ENCODE measurements around the gene TMEM131L. TPM values are rescaled to one million over a fixed set of nuclear protein-coding genes. Genes with fewer than 3 reads are reported as not detected.

Gene TMEM131L
- total RNA-seq, 3 donors from 2014 or later = 37.7 to 44.0 (median 41.7) TPM

DNA sequence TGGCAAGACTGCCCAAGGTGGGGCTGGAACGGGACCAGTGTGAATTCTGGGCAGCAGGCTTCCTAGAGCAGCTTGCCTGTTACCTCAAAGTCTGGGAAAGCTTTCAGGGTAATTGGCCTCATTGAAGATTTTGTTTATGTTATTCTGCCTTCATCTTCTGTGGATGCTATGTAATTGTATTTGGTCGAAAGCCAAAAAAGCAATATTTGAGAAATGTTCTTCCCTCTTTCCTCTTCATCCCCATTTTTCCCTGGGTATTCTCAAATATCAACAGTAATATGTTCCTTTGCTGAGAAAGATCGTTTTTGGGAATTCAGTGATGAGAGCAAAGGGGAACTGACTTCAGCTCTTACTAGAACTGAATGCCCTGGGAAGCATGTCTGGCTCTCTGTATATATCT is 12.9 kb downstream of the TMEM131L start:
- Mint-ChIP-seq H3K9me3 (no peaks in the 10 kb centered on the region), H3K4me3 (no peak overlapping the region), H3K36me3 (ENCODE audit: insufficient read depth) (peaks cover 42% of the 10 kb centered on the region), H3K27me3 (ENCODE audit: low read depth) (no peaks in the 10 kb centered on the region), H3K4me1 (ENCODE audit: low read depth) (peaks cover 78% of the 10 kb centered on the region)
- no peak for DNase-seq
- no peak for ATAC-seq

DNA sequence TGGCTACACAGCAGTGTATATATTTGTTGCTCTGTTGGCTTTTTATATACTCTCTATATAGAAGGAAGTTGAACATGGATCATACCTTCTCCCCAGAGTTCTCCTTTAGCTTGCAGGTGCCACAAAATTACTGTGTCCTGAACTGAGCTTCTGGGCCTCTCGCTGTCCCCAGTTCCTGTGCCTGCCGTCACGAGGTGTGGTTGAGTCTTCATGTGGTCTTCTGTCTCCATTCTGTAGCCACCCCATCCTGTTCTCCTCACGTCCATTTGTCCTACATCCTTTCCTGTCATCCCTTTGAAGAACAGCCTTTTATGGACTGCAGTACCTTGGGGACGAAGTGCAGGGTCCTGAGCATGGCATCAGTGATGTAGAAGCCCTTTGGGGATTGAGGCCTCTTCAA is 14.5 kb downstream of the TMEM131L start:
- DNase-seq = no peak
- Mint-ChIP-seq H3K4me3 (no peak overlapping the region), H3K27me3 (ENCODE audit: low read depth) (no peaks in the 10 kb centered on the region), H3K9me3 (no peaks in the 10 kb centered on the region), H3K36me3 (ENCODE audit: insufficient read depth) (peaks cover 30% of the 10 kb centered on the region), H3K4me1 (ENCODE audit: low read depth) (peaks cover 73% of the 10 kb centered on the region)
- peak in 1 of 2 donors; percentile 40 for ATAC-seq

DNA sequence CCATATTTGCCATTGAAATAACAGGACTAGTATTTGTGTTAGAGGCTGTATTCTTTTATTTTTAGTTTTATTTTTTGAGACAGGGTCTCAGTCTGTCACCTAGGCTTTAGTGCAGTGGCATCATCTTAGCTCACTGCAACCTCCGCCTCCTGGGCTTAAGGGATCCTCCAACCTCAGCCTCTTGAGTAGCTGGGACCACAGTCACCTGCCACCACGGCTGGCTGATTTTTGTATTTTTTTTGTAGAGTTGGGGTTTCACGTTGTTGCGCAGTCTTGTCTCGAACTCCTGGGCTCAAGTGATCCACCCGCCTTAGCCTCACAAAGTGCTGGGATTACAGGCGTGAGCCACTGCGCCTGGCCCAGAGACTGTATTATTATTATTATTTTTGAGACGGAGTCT is 15.3 kb downstream of the TMEM131L start:
- Mint-ChIP-seq H3K36me3 (ENCODE audit: insufficient read depth) (peaks cover 30% of the 10 kb centered on the region), H3K27me3 (ENCODE audit: low read depth) (no peaks in the 10 kb centered on the region), H3K4me1 (ENCODE audit: low read depth) (peaks cover 75% of the 10 kb centered on the region), H3K9me3 (no peaks in the 10 kb centered on the region), H3K4me3 (no peak overlapping the region)
- DNase-seq (no peak), ATAC-seq (no peak)

DNA sequence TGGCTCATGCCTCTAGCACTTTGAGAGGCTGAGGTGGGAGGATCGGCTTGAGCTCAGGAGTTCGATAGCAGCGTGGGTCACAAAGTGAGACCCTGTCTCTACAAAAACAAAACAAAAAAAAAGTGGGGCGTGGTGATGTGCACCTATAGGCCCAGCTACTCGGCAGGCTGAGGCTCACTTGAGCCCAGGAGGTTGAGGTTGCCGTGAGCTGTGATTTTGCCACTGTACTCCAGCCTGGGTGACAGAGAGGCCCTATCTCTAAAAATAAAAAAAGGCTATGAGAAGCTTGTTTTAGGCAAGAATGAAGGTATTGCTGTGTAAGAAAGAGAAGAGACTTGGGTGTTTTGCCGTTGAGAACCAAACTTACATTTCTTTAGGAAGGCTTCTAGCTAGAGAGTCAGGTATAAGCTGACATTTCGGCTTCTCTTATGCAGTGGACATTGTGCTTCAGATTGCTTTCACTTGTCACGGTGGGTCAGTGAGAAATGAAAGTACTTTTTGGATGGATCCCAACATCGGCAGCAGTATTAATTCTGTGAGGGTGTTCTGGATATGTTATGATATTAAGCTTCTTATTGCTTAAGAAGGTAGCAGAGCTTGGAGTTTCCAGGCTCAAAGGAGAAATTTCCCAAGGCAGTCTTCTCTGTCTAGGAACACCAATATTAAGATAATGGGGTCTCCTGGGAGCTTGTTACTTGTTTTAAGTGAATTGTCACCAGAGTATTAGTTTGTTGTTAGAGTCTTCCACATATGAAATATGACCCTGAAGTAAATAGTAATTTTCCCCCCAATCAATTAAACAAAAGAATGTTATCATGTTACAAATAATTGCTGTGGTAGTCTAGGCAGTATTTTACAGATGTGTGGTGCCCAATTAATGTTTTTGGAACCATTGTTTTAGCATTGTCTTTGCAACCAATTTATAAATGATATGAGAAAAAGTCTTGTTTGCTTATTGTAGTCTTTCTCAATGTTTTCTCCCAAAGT is 17.6 kb downstream of the TMEM131L start:
- no peak for ATAC-seq
- no peaks in the 10 kb centered on the region for H3K27me3 Mint-ChIP-seq (ENCODE audit: low read depth)
- H3K36me3 Mint-ChIP-seq (ENCODE audit: insufficient read depth) = peaks cover 17% of the 10 kb centered on the region
- DNase-seq = no peak
- peak overlapping the region; percentile 25 for H3K4me3 Mint-ChIP-seq
- H3K9me3 Mint-ChIP-seq = no peaks in the 10 kb centered on the region
- peaks cover 78% of the 10 kb centered on the region for H3K4me1 Mint-ChIP-seq (ENCODE audit: low read depth)

DNA sequence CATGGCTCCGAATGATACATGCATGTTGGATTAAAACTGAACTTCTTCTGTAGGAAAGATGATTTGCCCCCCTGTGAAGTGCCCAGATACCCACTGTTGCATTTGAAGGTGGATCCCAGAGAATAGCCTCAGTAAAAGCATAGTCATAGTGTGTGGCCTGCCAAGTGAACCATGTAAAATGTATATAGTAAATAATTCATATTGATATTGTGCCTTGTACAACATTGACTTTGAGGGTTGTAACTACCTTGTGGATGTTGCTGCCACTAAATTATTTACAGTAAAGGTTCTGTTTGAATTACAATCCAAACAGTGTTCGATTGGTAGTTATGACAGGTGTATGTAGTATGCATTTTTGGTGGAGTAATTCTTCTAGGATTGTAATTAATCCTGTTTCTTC is 19.2 kb downstream of the TMEM131L start:
- peaks cover 85% of the 10 kb centered on the region for H3K4me1 Mint-ChIP-seq (ENCODE audit: low read depth)
- H3K36me3 Mint-ChIP-seq (ENCODE audit: insufficient read depth) = peaks cover 17% of the 10 kb centered on the region
- DNase-seq = no peak
- no peak overlapping the region for H3K4me3 Mint-ChIP-seq
- ATAC-seq = no peak
- no peaks in the 10 kb centered on the region for H3K27me3 Mint-ChIP-seq (ENCODE audit: low read depth)
- H3K9me3 Mint-ChIP-seq = no peaks in the 10 kb centered on the region

DNA sequence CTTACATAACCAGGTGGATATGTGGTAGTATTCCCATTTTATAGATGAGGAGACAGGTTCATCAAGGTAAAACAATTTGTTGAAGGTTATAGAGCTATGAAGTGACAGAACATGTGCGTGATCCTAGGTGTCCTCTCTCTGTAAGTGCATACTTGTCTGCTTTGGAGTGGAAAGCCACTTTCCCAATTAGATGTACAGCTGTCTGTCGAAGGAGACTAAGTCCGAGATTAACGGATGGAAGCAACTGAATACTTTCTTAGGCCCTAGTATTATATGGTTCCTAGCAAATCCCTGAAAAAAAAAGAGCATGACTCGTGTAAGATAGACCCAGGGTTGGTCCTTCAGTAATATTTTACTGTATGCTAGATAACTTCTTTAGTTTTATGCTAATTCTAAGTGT is 19.7 kb downstream of the TMEM131L start:
- Mint-ChIP-seq H3K9me3 (no peaks in the 10 kb centered on the region), H3K4me3 (no peak overlapping the region), H3K27me3 (ENCODE audit: low read depth) (no peaks in the 10 kb centered on the region), H3K36me3 (ENCODE audit: insufficient read depth) (peaks cover 14% of the 10 kb centered on the region), H3K4me1 (ENCODE audit: low read depth) (peaks cover 81% of the 10 kb centered on the region)
- ATAC-seq (no peak), DNase-seq (no peak)

DNA sequence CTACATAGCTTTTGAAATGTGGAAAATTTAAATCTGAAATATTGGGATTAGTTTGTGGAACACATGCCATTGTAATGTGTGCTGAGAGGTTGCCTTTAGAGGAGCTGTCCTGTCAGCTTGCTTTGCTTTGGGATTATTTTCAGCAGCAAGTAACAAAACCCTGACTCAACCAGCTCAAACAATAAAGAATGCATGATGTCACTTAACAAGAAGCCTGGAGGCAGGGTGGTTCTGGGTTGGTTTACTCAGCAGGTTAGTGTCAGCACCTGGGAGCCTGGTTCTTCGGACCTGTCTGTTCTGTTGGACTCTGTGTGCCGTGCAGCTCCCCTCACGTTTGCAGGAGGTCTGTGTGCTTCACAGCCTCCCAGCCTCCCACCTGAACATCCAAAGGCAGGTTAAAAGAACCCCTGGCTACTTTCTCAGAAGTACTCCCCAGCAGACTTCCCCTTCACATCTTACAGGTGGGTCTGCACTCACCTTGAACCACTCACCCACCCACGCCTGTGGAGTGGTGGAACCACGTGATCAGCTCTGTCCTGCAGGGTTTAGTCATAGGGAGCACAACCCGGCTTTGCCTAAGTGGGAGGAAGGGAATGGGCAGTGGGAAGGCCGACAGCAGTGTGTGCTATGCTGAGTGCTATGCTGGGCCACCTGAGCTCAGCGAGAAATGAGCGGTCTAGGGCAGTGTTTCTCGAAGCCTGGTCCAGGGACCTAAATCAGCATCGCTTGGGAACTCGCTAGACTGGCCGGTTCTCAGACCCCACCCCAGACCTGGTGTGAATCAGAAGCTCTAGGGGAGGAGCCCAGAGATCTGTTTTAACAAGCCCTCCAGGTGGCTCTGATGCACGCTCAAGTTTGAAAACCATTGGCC is 20.4 kb downstream of the TMEM131L start:
- no peaks in the 10 kb centered on the region for H3K9me3 Mint-ChIP-seq
- no peaks in the 10 kb centered on the region for H3K27me3 Mint-ChIP-seq (ENCODE audit: low read depth)
- peak; percentile 36 for DNase-seq
- ATAC-seq = peak; percentile 25
- H3K4me1 Mint-ChIP-seq (ENCODE audit: low read depth) = peaks cover 83% of the 10 kb centered on the region
- peak overlapping the region; percentile 17 for H3K4me3 Mint-ChIP-seq
- H3K36me3 Mint-ChIP-seq (ENCODE audit: insufficient read depth) = peaks cover 14% of the 10 kb centered on the region

DNA sequence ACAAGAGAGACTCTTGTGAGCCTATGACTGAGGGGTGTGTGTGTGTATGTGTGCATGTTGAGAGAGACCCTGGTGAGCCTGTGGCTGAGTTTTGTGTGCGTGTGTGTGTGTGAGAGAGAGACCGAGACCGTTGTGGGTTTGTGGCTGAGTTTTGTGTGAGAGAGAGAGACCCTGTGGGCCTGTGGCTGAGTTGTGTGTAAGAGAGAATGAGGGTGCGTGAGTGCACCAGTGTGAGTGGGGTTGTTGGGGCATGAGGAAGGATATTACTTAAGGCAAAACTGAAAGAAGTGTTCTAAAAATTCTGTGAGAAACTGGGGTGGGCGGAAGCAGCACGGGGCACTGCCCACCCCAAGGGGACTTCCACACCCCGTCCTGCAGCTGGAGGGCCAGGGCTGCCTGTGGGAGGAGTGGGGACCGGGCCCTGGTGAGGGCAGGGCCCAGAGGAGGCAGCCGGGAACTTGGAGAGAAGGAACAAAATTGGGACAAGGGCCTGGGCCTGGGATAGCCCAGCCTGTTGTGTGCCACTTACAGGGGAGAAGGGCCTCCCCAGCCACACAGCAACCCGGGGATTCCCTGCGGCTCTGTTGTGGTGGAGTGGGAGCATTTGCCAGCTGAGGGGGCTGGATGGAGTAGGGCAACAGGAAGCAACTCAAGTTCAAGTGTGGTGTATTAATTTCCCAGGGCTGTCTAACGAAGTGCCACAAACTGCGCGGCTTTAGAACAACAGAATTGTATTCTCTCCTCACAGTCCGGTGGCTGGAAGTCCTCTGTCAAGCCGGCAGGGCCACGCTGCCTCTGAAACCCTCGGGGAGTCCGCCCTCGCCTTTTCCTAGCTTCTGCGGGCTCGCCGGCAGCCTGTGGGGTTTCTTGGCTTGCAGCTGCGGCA is 22.1 kb downstream of the TMEM131L start:
- DNase-seq = peak; percentile 77
- peak overlapping the region; percentile 75 for H3K4me3 Mint-ChIP-seq
- no peaks in the 10 kb centered on the region for H3K27me3 Mint-ChIP-seq (ENCODE audit: low read depth)
- no peaks in the 10 kb centered on the region for H3K9me3 Mint-ChIP-seq
- peaks cover 85% of the 10 kb centered on the region for H3K4me1 Mint-ChIP-seq (ENCODE audit: low read depth)
- ATAC-seq = peak; percentile 72 to 77
- peaks cover 12% of the 10 kb centered on the region for H3K36me3 Mint-ChIP-seq (ENCODE audit: insufficient read depth)

DNA sequence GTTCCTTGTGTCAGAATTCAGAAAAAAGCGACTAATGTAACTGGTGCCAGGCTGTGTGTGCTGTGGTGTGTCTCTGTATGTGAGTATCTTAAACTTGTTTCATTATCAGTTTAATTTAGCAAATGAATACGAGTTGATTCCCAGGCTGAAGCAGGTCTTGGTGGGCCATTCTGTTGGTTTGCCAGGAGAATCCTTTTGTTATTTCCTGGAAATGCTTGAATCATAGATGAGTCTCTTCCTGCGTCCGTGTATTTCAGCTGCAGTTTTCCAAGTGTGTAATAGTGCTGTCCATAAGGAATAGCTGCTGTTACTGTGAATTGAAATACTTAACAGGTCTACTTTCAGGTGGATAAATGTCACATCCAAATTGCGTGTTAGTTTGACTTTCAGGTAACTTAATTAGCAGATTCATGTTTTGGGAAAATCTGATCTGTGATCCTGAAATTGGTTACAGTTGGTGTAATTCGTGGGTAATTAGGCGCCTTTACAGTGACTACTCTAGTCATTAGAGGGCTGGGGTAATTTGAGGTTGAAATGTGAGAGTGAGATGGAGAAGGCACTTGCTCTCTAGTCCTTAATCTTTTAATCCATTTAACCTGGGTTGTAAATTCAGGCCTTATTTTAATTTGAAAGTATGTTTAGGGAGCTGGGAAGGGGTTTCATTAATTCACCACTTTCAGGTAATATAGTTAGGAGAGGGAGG is 23.8 kb downstream of the TMEM131L start:
- Mint-ChIP-seq H3K4me1 (ENCODE audit: low read depth) (peaks cover 90% of the 10 kb centered on the region), H3K36me3 (ENCODE audit: insufficient read depth) (peaks cover 19% of the 10 kb centered on the region), H3K9me3 (no peaks in the 10 kb centered on the region), H3K4me3 (peak overlapping the region; percentile 75), H3K27me3 (ENCODE audit: low read depth) (no peaks in the 10 kb centered on the region)
- DNase-seq = no peak
- no peak for ATAC-seq

DNA sequence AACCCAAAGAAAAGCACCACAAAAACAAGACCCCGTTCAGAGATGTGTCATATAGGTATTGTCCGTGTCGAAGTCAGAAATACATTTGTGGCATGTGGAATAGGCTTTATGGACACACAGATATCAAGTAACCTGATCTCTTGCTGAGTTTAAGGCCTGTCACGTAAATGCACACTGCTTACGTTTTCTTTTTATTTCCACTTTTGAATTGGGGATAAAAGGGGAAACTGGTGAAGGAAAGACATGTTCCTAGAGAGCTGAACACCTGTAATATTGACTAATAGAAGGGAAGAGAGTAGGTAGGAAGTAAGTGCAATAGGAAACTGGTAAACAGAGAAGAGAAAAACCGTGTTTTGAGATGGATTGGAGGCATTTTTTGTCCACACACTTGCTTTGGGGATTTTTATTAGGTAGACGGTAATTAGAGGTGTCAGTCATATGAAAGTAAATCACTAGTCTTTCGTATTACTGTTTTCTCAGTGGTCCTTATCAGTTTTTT is 24.9 kb downstream of the TMEM131L start:
- no peaks in the 10 kb centered on the region for H3K27me3 Mint-ChIP-seq (ENCODE audit: low read depth)
- no peak for ATAC-seq
- no peaks in the 10 kb centered on the region for H3K9me3 Mint-ChIP-seq
- H3K4me1 Mint-ChIP-seq (ENCODE audit: low read depth) = peaks cover 90% of the 10 kb centered on the region
- peaks cover 19% of the 10 kb centered on the region for H3K36me3 Mint-ChIP-seq (ENCODE audit: insufficient read depth)
- peak overlapping the region; percentile 75 for H3K4me3 Mint-ChIP-seq
- DNase-seq = no peak

DNA sequence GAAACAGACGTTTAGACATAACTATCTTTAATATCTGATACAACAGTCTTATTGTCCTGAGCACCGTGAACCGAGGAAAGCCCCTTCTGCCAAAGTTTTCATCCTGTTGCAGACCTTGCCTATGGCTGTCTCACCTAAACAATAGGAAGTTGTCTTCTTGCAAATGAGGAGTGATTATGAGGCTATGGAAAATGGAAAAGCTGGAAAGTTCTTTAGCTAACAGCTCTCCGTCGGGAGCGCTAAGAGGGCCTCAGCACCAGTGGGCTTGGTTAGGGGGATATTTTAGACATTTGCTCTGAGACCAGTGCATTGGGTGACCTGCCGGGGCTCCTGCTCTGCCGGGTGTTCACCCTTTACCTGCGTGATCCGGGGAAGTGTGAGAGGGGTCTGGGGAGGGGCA is 28.4 kb downstream of the TMEM131L start:
- peaks cover 20% of the 10 kb centered on the region for H3K36me3 Mint-ChIP-seq (ENCODE audit: insufficient read depth)
- DNase-seq (no peak), ATAC-seq (no peak)
- peaks cover 91% of the 10 kb centered on the region for H3K4me1 Mint-ChIP-seq (ENCODE audit: low read depth)
- H3K9me3 Mint-ChIP-seq = no peaks in the 10 kb centered on the region
- H3K27me3 Mint-ChIP-seq (ENCODE audit: low read depth) = no peaks in the 10 kb centered on the region
- no peak overlapping the region for H3K4me3 Mint-ChIP-seq

DNA sequence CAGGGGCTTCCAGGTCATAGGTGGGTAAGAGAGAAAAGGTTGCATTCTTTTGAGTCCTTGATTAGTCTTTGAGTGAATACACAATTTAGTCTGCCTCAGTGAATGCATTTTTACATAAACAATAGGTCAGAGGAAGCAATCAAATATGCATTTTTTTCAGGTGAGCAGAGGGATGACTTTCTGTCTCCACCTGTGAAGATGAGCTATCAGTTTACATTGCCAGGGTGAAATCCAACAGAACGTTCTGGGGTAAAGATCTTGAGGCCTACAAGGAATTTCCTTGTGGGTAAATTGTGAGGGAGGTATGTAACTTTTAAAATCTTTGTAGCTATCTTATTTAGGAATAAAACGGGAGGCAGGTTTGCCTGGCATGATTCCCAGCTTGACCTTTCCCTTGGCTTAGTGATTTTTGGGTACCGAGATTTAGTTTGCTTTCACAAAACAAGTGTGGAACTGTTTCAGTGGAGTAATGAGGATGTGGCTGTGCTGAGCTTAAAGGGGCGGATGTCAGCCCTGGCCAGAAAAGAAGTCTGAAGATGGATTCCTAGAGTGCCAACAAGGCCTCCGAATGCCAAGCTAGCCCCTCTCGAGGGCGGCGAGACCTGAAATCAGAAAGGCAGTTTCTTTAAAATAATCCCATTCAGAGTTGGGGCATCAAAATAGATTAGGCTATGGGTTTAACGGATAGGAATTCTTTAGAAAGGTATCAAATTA is 29.5 kb downstream of the TMEM131L start:
- DNase-seq (no peak), ATAC-seq (no peak)
- no peaks in the 10 kb centered on the region for H3K27me3 Mint-ChIP-seq (ENCODE audit: low read depth)
- no peak overlapping the region for H3K4me3 Mint-ChIP-seq
- H3K4me1 Mint-ChIP-seq (ENCODE audit: low read depth) = peaks cover 94% of the 10 kb centered on the region
- H3K9me3 Mint-ChIP-seq = no peaks in the 10 kb centered on the region
- H3K36me3 Mint-ChIP-seq (ENCODE audit: insufficient read depth) = peaks cover 17% of the 10 kb centered on the region

DNA sequence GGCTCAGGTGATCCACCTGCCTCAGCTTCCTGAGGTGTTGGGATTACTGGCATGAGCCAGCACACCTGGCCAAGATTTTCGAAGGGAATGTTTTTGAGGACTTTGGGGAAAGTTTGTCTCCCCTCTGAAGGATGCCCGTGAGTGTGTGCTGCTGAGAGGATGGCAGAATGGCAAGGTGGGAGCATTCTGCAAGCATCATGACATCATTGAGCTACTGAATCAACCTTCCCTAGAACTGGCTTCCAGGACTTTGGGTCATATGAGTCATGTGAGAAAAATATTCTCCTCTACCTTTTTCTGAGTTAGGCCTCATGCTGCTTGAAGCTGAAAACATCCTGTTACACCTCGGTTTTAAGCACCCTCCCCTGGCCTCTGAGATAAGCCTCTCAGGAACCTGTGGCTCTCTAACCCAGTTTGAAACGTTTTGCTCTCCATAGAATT is 31.0 kb downstream of the TMEM131L start:
- H3K9me3 Mint-ChIP-seq = no peaks in the 10 kb centered on the region
- DNase-seq (peak; percentile 49), ATAC-seq (peak; percentile 88 to 90)
- peak overlapping the region; percentile 67 for H3K4me3 Mint-ChIP-seq
- H3K27me3 Mint-ChIP-seq (ENCODE audit: low read depth) = no peaks in the 10 kb centered on the region
- H3K4me1 Mint-ChIP-seq (ENCODE audit: low read depth) = peaks cover 92% of the 10 kb centered on the region
- H3K36me3 Mint-ChIP-seq (ENCODE audit: insufficient read depth) = peaks cover 16% of the 10 kb centered on the region

Data from activated T-cell treated with anti-CD3 and anti-CD28 coated beads, Interleukin-2, amount 50 U/mL, for 4 hours (primary cell).